ENCODE data around the gene MGST3. TPM values are rescaled to one million over a fixed set of nuclear protein-coding genes. Genes with fewer than 3 reads are reported as not detected.

MGST3 gene
- polyA plus RNA-seq, 2 of the 4 experiments (the other 2 are of a cell fraction): 216 to 217 TPM

- peak in 1 of 2 experiments; percentile 3; a peak in 1 of 6 replicates for ATAC-seq
- no peaks in the 10 kb centered on the region for H3K9me3 ChIP-seq
- ChIA-PET POLR2A (interaction anchor here (0.7 to 1.1 kb wide), 3 partner anchors 30 to 139 kb away, joined by 3 to 5 read pairs (median 4); partner anchors contain the start of gene TMCO1), CTCF (interaction anchor here (0.7 to 0.8 kb wide), 2 partner anchors 29 to 36 kb away, joined by 3 to 4 read pairs; no protein-coding TSS in a partner anchor)
- H3K4me2 ChIP-seq: peak overlapping the region; percentile 93
- peak in 1 of 2 experiments; percentile 24 for DNase-seq (ENCODE audit: low read depth in 1 of 2, low spot score in 1 of 2)
- TF ChIP-seq POLR2A (IDR thresholded peaks at IDR 0.05; ENCODE audit: low read length) (no peak), TP53 (CRISPR knock-in tag; IDR thresholded peaks at IDR 0.05) (no peak), MAFK (IDR thresholded peaks at IDR 0.05; ENCODE audit: partially characterized antibody) (peak; percentile 57), ZSCAN20 (CRISPR knock-in tag; IDR thresholded peaks at IDR 0.05) (no peak), EP300 (IDR thresholded peaks at IDR 0.05) (no peak)
- H3K27ac ChIP-seq: peak overlapping the region; percentile 86 to 92
- peaks cover 33% of the 10 kb centered on the region for H3K4me1 ChIP-seq
- 11% methylated on average over 17 of the region's 26 CpGs for WGBS (ENCODE audit: missing lambda C conversion rate)
- no peak for FAIRE-seq
- H3K4me3 ChIP-seq: peak overlapping the region; percentile 72
Measured at GRCh38 chr1:165629848-165630628, 996 bp upstream of the MGST3 start.

- no peak for FAIRE-seq
- ChIA-PET CTCF (interaction anchor here (0.6 to 3.3 kb wide), 7 partner anchors 12 to 282 kb away, joined by 3 to 12 read pairs (median 4); no protein-coding TSS in a partner anchor), POLR2A (interaction anchor here (1.0 kb wide), 1 partner anchor 66 kb away, joined by 5 read pairs; the partner anchor contains the start of gene ALDH9A1)
- Histone ChIP-seq H3K4me2 (peak overlapping the region; percentile 93), H3K9me3 (no peaks in the 10 kb centered on the region), H3K4me1 (peaks cover 48% of the 10 kb centered on the region), H3K4me3 (peak overlapping the region; percentile 72), H3K27ac (peak overlapping the region; percentile 86 to 92)
- under 1% methylated on average over 31 of the region's 31 CpGs for WGBS (ENCODE audit: missing lambda C conversion rate)
- peak; percentile 79 to 80 for ATAC-seq
- peak; percentile 61 to 68 for DNase-seq (ENCODE audit: low read depth in 1 of 2, low spot score in 1 of 2)
- TF ChIP-seq SMC3 (IDR thresholded peaks at IDR 0.05) (0 out of 3 replicates have a peak, but pooled peaks have one; percentile 25), CTCF (IDR thresholded peaks at IDR 0.05) (peak; percentile 22; the same call in 1 of the 3 replicates), NPAS2 (CRISPR knock-in tag; IDR thresholded peaks at IDR 0.05; ENCODE audit: borderline replicate concordance) (no peak), CEBPB (IDR thresholded peaks at IDR 0.05) (no peak), MYC (IDR thresholded peaks at IDR 0.05; ENCODE audit: borderline replicate concordance, low read length) (no peak), POLR2AphosphoS2 (conservative IDR thresholded peaks at IDR 0.05; ENCODE audit: low read length) (no peak), CHD2 (IDR thresholded peaks at IDR 0.05; ENCODE audit: low read length, partially characterized antibody) (no peak), RAD21 (conservative IDR thresholded peaks at IDR 0.05 in 1 of 2, IDR thresholded peaks at IDR 0.05 in 1 of 2) (peak; percentile 37 to 41; a peak in 4 of 5 replicates), NFE2L2 (conservative IDR thresholded peaks at IDR 0.05; ENCODE audit: low read length) (no peak), ZC3H11A (IDR thresholded peaks at IDR 0.05) (no peak), CBX2 (IDR thresholded peaks at IDR 0.05; ENCODE audit: borderline replicate concordance, low read depth) (no peak), NR3C1 (IDR thresholded peaks at IDR 0.05) (no peak), RARB (CRISPR knock-in tag; IDR thresholded peaks at IDR 0.05) (no peak), HEYL (CRISPR knock-in tag; IDR thresholded peaks at IDR 0.05) (no peak), POLR2A (IDR thresholded peaks at IDR 0.05; ENCODE audit: low read length) (no peak), TP53 (CRISPR knock-in tag; IDR thresholded peaks at IDR 0.05) (no peak), FOXS1 (CRISPR knock-in tag; IDR thresholded peaks at IDR 0.05) (no peak), ELK1 (IDR thresholded peaks at IDR 0.05; ENCODE audit: low read depth, low read length) (no peak), ATOH8 (CRISPR knock-in tag; IDR thresholded peaks at IDR 0.05; ENCODE audit: low read depth) (no peak), HOXB5 (CRISPR knock-in tag; IDR thresholded peaks at IDR 0.05) (no peak), PHF8 (IDR thresholded peaks at IDR 0.05; ENCODE audit: borderline replicate concordance, low read depth) (peak; percentile 39; the same call in 1 of the 2 replicates), TFCP2L1 (CRISPR knock-in tag; IDR thresholded peaks at IDR 0.05) (no peak), JUN (IDR thresholded peaks at IDR 0.05) (no peak), BCL3 (IDR thresholded peaks at IDR 0.05) (no peak), MAZ (IDR thresholded peaks at IDR 0.05; ENCODE audit: borderline replicate concordance, low read depth, low read length) (no peak), FOSL2 (IDR thresholded peaks at IDR 0.05) (no peak; the same call in 1 of the 2 replicates), FOSL2 (CRISPR knock-in tag; IDR thresholded peaks at IDR 0.05) (peak; percentile 71), ZFP36 (IDR thresholded peaks at IDR 0.05; ENCODE audit: borderline replicate concordance, partially characterized antibody) (no peak)
Measured at GRCh38 chr1:165631342-165632151, 513 bp downstream of the MGST3 start.

Measured in A549 (cell line).